ENCODE measurements around the gene SYNJ1. TPM values are rescaled to one million over a fixed set of nuclear protein-coding genes. Genes with fewer than 3 reads are reported as not detected.

Gene SYNJ1
- total and polyA plus RNA-seq, 9 of the 15 experiments (the other 6 are each of a cell fraction or from before 2014, with no cell fraction given) = 2.4 to 10.6 (median 5.6) TPM

DNA sequence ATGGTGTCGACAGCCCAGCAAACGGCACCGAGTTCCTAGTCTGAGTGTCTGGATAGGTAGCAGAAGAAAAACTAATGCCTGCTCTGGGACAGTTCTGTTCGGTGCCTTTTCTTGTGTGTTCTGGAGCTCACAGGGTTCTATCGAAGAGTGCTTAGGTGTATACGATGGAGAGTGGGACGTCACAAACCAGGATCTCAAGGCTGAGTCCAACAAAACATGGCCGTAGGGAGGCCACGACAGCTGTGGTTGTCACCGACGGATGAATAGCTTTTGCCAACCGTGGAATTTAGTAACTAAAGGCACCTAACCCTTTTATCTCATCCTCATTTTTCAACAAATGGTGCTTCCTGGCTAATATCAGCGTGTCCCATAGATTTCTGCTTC, 635 bp upstream of the SYNJ1 start (continued):
- TF ChIP-seq CHD1 (IDR thresholded peaks at IDR 0.05; ENCODE audit: low read length) (no peak), MBD2 (IDR thresholded peaks at IDR 0.05; ENCODE audit: borderline replicate concordance, low read depth) (no peak), L3MBTL2 (IDR thresholded peaks at IDR 0.05) (no peak; the same call in 1 of the 2 replicates), HDAC1 (IDR thresholded peaks at IDR 0.05) (no peak; a peak in 1 of 4 replicates), SMAD1 (IDR thresholded peaks at IDR 0.05; ENCODE audit: low read depth, low read length, partially characterized antibody) (no peak), HNRNPH1 (optimal IDR thresholded peaks at IDR 0.05; ENCODE audit: low read depth, low read length) (no peak), HNRNPK (IDR thresholded peaks at IDR 0.05; ENCODE audit: low read depth, low read length, poor library complexity, severe bottlenecking) (no peak), ELF2 (CRISPR knock-in tag; IDR thresholded peaks at IDR 0.05) (no peak), FIP1L1 (IDR thresholded peaks at IDR 0.05; ENCODE audit: low read depth, low read length, poor library complexity, severe bottlenecking) (no peak), SETDB1 (IDR thresholded peaks at IDR 0.05; ENCODE audit: low read length) (no peak), KAT8 (IDR thresholded peaks at IDR 0.05; ENCODE audit: low read depth) (no peak), RBM25 (IDR thresholded peaks at IDR 0.05; ENCODE audit: low read depth, low read length, severe bottlenecking) (no peak), ZC3H8 (IDR thresholded peaks at IDR 0.05) (no peak)
- TF ChIP-seq, protein P1, sequence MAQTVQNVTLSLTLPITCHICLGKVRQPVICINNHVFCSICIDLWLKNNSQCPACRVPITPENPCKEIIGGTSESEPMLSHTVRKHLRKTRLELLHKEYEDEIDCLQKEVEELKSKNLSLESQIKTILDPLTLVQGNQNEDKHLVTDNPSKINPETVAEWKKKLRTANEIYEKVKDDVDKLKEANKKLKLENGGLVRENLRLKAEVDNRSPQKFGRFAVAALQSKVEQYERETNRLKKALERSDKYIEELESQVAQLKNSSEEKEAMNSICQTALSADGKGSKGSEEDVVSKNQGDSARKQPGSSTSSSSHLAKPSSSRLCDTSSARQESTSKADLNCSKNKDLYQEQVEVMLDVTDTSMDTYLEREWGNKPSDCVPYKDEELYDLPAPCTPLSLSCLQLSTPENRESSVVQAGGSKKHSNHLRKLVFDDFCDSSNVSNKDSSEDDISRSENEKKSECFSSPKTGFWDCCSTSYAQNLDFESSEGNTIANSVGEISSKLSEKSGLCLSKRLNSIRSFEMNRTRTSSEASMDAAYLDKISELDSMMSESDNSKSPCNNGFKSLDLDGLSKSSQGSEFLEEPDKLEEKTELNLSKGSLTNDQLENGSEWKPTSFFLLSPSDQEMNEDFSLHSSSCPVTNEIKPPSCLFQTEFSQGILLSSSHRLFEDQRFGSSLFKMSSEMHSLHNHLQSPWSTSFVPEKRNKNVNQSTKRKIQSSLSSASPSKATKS (CRISPR knock-in tag; IDR thresholded peaks at IDR 0.05) = no peak
- TF ChIP-seq, protein P2, sequence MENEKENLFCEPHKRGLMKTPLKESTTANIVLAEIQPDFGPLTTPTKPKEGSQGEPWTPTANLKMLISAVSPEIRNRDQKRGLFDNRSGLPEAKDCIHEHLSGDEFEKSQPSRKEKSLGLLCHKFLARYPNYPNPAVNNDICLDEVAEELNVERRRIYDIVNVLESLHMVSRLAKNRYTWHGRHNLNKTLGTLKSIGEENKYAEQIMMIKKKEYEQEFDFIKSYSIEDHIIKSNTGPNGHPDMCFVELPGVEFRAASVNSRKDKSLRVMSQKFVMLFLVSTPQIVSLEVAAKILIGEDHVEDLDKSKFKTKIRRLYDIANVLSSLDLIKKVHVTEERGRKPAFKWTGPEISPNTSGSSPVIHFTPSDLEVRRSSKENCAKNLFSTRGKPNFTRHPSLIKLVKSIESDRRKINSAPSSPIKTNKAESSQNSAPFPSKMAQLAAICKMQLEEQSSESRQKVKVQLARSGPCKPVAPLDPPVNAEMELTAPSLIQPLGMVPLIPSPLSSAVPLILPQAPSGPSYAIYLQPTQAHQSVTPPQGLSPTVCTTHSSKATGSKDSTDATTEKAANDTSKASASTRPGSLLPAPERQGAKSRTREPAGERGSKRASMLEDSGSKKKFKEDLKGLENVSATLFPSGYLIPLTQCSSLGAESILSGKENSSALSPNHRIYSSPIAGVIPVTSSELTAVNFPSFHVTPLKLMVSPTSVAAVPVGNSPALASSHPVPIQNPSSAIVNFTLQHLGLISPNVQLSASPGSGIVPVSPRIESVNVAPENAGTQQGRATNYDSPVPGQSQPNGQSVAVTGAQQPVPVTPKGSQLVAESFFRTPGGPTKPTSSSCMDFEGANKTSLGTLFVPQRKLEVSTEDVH (IDR thresholded peaks at IDR 0.05; ENCODE audit: low read depth, partially characterized antibody) = no peak
- TF ChIP-seq, protein P3, sequence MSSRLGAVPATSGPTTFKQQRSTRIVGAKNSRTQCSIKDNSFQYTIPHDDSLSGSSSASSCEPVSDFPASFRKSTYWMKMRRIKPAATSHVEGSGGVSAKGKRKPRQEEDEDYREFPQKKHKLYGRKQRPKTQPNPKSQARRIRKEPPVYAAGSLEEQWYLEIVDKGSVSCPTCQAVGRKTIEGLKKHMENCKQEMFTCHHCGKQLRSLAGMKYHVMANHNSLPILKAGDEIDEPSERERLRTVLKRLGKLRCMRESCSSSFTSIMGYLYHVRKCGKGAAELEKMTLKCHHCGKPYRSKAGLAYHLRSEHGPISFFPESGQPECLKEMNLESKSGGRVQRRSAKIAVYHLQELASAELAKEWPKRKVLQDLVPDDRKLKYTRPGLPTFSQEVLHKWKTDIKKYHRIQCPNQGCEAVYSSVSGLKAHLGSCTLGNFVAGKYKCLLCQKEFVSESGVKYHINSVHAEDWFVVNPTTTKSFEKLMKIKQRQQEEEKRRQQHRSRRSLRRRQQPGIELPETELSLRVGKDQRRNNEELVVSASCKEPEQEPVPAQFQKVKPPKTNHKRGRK (tag; IDR thresholded peaks at IDR 0.05) = no peak
- TF ChIP-seq, protein P4, sequence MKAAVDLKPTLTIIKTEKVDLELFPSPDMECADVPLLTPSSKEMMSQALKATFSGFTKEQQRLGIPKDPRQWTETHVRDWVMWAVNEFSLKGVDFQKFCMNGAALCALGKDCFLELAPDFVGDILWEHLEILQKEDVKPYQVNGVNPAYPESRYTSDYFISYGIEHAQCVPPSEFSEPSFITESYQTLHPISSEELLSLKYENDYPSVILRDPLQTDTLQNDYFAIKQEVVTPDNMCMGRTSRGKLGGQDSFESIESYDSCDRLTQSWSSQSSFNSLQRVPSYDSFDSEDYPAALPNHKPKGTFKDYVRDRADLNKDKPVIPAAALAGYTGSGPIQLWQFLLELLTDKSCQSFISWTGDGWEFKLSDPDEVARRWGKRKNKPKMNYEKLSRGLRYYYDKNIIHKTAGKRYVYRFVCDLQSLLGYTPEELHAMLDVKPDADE (conservative IDR thresholded peaks at IDR 0.05; ENCODE audit: control insufficient read depth, low read depth, low read length) = peak; percentile 2; the same call in 1 of the 2 replicates

Data from K562 (cell line).